Inflammatory macrophage treated with lipopolysaccharide for 1 hour (primary cell): ENCODE measurements around the gene EFNA5.

Experiments
- DNase-seq, 2 donors: peaks; one replicate each; pipeline ENCODE4 v3.0.0-alpha.2; 2020 to 2022

Gene EFNA5

GRCh38 chr5:107636555-107636954 lies 34.2 kb downstream of the EFNA5 start:
- no peak for DNase-seq

GRCh38 chr5:107636068-107636467 lies 34.7 kb downstream of the EFNA5 start:
- no peak for DNase-seq

GRCh38 chr5:107634981-107635848 lies 35.5 kb downstream of the EFNA5 start:
- DNase-seq, result no peak

DNA sequence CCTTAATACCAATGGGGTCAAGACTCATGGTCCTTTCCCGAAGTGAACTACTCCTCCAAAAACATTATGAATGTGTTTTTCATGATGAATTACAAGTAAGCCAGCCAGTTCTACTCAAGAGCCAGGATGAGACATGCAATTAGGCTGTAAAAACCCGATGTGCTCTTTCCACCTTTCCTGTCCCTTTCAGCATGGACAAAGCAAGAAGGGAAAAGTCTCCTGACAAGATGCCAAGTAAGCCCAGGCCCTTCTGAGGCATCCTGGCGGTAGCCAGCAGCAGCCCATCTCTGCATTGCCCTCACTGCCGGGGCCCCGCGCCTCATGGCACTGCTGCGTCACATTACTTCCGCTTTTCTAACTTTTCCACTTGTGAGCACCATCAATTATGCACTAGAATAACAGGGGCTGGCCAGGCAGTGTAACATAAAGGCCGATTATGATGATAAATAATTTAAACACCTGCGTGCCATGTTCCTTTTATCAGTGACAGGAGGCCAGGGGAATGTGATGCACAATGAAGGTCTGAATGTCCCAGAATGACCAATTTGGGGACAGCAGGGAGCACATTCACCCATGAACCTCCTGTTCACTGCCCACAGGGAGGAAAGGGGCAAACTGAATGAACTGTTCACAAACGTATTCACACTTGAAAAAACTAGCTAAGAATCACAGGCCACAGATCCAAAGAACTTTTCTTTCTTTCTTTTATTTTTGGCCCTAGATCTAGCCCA lies 37.4 kb downstream of the EFNA5 start:
- no peak for DNase-seq

DNA sequence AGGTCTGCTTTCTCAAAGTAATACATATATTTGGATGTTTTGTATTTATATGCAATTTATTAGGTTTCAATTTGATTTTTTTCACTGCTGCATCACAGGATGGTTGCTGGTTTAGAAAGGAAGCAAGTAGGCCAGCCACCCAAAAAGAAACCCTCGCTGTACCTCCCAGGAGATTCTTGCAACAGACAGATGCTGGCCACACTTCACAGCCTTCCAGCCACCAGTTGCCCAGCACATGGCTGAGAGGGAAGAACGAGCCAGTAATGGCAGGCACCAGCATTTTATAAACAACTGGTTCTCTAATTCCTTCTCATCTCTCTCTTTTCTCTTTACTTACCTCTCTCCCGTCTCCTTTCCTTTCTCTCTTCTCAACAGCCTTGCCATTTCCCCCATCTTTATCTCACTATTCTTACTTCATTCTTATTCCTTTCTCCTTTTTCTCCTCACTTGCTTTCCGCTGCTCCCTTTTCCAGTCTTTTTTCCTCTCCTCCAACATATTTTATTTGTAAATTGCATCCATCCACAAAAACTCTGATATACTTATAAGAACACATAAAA lies 38.9 kb downstream of the EFNA5 start:
- DNase-seq, result no peak

- DNase-seq, result no peak
Measured at GRCh38 chr5:107630184-107630583, 40.6 kb downstream of the EFNA5 start.

DNA sequence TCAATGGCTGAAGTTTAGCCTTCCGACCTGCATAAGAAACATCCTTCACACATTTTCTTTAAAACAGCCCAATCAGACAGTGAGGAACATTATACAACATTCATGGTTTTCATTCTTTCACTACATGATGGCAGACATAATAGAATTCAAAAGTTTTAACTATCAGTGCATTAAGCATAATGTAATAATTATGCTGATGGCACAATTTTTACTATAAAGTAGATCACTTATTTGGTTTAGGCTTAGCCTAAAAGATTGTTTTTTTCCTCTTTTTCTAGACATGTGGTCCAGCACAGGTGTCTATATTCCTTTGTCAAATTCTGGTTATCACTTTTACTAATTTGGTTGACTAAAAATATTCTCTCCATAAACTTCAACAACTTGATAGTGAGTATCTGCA lies 46.5 kb downstream of the EFNA5 start:
- DNase-seq, result no peak

DNA sequence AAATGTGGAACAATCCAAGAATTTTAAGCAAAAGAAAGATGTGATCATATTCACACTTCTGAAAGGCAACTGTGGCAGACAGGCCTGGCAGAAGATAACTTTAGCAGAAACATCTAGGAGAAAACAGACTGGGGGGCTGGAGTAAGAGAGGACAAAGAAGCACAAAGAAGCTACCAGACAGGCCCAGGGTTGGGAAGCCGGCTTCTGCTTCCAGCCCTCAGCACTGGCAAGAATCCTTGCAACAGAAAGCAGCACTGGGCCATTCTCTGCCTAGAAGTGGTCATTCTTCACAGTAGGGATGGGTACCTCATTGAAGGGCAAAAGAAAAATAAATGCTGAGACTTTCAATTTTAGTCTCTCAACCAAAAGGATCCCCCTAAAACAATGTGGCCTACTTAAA lies 49.6 kb downstream of the EFNA5 start:
- DNase-seq, result no peak

GRCh38 chr5:107619781-107620180 lies 51.0 kb downstream of the EFNA5 start:
- no peak for DNase-seq

DNA sequence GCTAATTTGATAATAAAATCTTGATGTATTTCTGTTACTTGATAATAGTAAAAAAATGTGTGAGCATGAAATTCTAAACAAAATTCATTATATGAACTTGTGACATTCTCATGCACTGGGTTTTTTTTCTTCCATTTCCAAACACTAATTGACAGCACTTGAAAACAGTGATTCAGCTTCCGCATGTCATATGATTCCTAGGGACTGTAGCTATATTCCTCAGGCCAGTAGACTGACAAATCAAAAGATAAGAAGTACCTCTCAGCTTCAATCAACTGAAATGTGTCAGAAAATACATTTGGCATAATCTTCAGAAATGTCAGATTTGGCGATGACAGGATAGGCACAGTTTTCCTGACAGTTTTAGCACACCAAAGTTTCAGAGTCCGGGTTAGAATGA lies 52.5 kb downstream of the EFNA5 start:
- DNase-seq, result no peak

- no peak for DNase-seq
Measured at GRCh38 chr5:107617052-107617451, 53.7 kb downstream of the EFNA5 start.

DNA sequence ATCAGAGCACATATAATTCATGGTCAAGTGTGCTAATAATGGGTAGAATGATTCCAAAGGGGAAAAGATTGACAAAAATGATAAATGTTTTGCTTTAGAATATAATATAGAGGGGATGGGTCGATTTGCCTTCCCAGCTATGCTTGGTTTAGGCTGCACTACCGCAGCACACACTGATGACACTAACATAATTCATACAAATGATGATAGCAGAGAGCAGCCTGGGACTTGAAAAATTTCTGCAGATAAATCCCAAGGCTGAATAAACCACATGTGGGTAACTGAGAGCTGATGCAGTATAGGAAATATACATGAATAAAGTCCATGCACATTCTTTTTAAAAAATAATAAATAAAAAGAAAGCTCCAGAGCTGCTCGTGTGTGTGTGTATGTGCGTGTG lies 54.5 kb downstream of the EFNA5 start:
- no peak for DNase-seq

DNA sequence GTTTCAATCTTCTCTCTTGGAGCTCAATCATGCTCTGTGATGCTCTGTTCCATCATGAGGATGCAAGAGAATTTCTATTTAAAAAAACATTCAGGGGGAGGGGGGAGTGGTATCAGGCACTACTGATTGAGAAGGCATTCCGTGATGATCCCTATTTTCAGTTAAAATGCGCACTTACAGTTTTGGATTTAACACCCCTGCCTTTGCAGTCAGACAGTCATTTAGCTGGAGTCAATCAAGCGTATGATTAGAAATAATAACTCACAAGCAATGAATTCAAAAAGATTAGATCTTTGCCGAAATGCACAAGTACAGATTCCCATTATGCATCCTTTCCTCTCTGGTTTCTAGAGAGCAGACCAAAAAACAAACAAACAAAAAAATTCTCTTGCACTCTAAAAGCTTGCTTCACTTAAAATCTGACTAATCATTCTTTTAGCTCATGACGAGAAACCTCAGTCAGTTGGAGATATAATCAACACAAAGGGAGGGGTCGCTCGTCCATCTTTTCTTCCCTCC lies 55.4 kb downstream of the EFNA5 start:
- DNase-seq, result no peak

DNA sequence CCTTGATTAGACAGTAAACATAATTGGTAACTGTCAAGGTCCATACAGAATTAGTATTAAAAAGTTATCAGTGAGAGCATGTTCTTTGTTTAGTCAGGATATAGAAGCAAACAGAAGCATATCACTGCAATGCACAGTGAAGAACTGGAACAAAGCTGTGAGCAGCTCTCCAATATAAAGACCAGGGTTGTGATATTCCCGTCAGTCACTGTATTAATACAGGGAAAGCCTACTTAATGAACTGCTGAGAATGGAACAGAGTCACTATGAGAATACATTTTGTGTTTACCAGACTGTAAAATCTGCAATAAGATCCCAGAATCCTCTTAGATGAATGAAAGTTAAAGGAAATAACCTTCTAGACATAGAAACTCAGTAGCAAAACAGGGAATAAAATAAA lies 58.2 kb downstream of the EFNA5 start:
- no peak for DNase-seq

- no peak for DNase-seq
Measured at GRCh38 chr5:107610798-107611197, 59.9 kb downstream of the EFNA5 start.

DNA sequence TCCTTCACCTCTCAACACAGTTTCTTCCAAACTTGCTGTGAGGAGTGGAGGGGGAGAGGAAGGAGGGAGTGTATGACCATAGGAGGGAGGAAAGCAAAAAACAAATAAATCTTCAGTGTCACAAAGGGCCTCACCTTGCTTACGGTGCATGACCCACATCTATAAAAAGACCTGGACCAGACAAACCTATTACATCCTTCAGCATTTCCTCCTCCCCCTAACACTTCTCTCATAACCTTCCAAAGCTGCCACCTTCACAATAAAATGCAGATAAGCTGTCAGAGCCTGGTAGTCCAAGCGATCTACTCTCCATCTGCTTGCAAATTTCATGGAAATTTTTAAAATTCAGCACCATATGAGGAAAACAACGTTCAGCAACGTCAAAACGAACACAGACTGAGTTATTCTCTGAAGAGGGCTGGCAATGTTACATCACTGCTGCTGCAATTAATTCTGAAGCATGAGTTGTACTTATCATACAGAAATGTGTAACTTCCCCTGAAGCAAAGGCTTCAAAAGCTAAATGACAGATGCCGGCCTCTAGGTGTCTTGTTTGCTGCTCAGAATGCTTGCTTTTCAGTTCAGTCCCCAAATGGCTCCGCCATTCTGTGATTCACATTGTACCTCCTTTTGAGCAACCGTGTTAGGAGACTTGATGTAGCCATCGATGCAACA lies 62.9 kb downstream of the EFNA5 start:
- no peak for DNase-seq

- no peak for DNase-seq
Measured at GRCh38 chr5:107607196-107607595, 63.5 kb downstream of the EFNA5 start.

GRCh38 chr5:107605596-107606125 lies 65.1 kb downstream of the EFNA5 start:
- no peak for DNase-seq

DNA sequence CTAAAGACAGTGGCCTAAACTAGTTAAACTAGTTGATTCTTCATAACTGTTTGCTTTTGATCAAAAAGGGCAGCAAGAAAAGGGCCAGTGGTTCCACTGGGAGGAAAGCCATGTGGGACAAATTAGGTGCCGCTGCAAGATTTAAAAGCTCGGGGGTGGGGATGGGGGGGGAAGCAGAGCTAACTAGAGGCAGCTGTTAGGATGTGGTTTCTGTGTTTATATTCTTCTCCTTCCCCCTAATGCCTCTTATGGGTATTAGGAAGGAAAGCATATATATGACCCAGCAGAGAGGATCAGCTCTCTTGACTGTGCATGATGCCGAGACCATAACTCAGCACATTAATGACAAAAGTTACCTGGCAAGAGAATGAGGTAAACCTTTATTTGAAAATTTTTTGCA lies 65.7 kb downstream of the EFNA5 start:
- DNase-seq, result no peak

GRCh38 chr5:107604146-107604910 lies 66.4 kb downstream of the EFNA5 start:
- no peak for DNase-seq

DNA sequence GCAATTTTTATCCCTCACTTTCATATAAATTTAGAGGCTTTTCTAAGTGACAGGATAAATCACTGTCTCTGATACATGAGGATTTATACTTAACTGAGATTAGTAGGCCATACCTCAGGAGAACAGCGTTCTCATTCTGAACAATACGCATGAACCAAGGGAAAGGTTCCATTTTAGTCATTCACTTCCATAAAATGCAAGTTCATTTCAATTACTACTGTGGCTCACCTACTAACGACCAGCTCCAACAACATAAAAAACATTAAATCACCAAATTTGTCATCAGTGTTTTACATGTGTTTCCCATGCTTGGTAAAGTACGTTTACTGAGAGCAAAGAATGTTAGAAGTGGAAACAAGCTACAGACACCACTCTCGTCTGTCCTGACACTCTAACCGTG lies 67.4 kb downstream of the EFNA5 start:
- DNase-seq, result no peak

DNA sequence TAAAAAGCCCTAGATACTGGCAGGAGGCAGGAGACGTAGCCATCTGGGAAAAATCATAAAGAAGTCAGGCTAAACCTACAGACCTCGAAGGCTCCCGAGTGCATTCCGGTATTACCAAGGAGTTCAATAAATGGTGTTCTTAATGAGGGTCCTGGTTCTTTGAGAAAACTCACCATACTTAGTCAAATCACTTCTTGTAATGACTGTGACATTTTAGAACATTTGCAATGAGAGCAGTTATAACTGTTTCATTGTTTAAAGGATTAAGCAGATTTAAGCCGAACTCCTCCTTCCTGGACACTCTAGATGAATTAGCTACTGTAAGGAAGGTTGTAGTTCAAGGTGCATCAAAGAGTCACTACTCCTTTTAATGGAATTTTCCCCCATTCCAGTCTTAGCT lies 67.8 kb downstream of the EFNA5 start:
- no peak for DNase-seq
